Keratinocyte (primary cell): Measurements from ENCODE around the gene GALNT2. TPM values are rescaled to one million over a fixed set of nuclear protein-coding genes. Genes with fewer than 3 reads are reported as not detected.

Experiments used
- DNase-seq: peaks from one replicate; pipeline ENCODE4 v3.0.0-alpha.2; 2011; ENCODE audit warnings: low read depth, missing footprints, low spot score
- FAIRE-seq: peaks from 2 replicates; lab custom pipeline; 2011; peaks lifted over from hg19 to GRCh38; lab: Jason Lieb, UNC
- H2AFZ ChIP-seq: 2 replicates; pipeline ENCODE4 v1.6.0; 2012; ENCODE audit warnings: low read length, control low read depth, inconsistent platforms; ENCODE audit not compliant: control insufficient read depth
- H3K27ac ChIP-seq: 2 replicates; pipeline ENCODE4 v1.5.1; 2011; ENCODE audit warnings: low read length; ENCODE audit not compliant: control insufficient read depth, insufficient read depth
- H3K27me3 ChIP-seq: 3 replicates; pipeline ENCODE4 v1.6.0; 2011; ENCODE audit warnings: low read length; ENCODE audit not compliant: control insufficient read depth, insufficient read depth; ENCODE audit errors: extremely low read depth
- H3K36me3 ChIP-seq, 2 experiments: 2 replicates in 1 of 2; 3 replicates in 1 of 2; pipeline ENCODE4 v1.5.1; 2011; ENCODE audit warnings: low read length in 2 of 2, mild to moderate bottlenecking in 1 of 2; ENCODE audit not compliant: control insufficient read depth in 2 of 2, insufficient read depth in 2 of 2; ENCODE audit errors: extremely low read depth in 1 of 2
- H3K4me1 ChIP-seq: 3 replicates; pipeline ENCODE4 v1.5.1; 2011; ENCODE audit warnings: low read length; ENCODE audit not compliant: control insufficient read depth, insufficient read depth; ENCODE audit errors: extremely low read depth
- H3K4me2 ChIP-seq: 3 replicates; pipeline ENCODE4 v1.6.0; 2011; ENCODE audit warnings: low read depth, low read length; ENCODE audit not compliant: control insufficient read depth, insufficient read depth; ENCODE audit errors: extremely low read depth
- H3K4me3 ChIP-seq, 3 experiments: fragments of 200-600 bp in 1 of 3; sonication (generic) in 1 of 3; 2 replicates in 2 of 3; 3 replicates in 1 of 3; pipeline ENCODE4 v1.5.1; 2011 to 2016; ENCODE audit warnings: low read length in 3 of 3, mild to moderate bottlenecking in 3 of 3, control low read depth in 2 of 3, inconsistent platforms in 1 of 3, low read depth in 1 of 3, mixed read lengths in 1 of 3, mixed run types in 1 of 3, moderate library complexity in 1 of 3; ENCODE audit not compliant: control insufficient read depth in 2 of 3, insufficient read depth in 2 of 3; ENCODE audit errors: extremely low read depth in 1 of 3
- H3K79me2 ChIP-seq: 2 replicates; pipeline ENCODE4 v1.6.0; 2012; ENCODE audit warnings: low read length; ENCODE audit not compliant: control insufficient read depth, insufficient read depth
- H3K9ac ChIP-seq: 3 replicates; pipeline ENCODE4 v1.6.0; 2011; ENCODE audit warnings: low read length; ENCODE audit not compliant: control insufficient read depth, insufficient read depth; ENCODE audit errors: extremely low read depth
- H3K9me1 ChIP-seq: 3 replicates; pipeline ENCODE4 v1.6.0; 2011; ENCODE audit warnings: low read length; ENCODE audit not compliant: control insufficient read depth, insufficient read depth; ENCODE audit errors: extremely low read depth
- H3K9me3 ChIP-seq: 2 replicates; pipeline ENCODE4 v1.5.1; 2012; ENCODE audit warnings: low read depth, low read length; ENCODE audit not compliant: control insufficient read depth
- H4K20me1 ChIP-seq: 3 replicates; pipeline ENCODE4 v1.6.0; 2011; ENCODE audit warnings: low read length; ENCODE audit not compliant: control insufficient read depth, insufficient read depth; ENCODE audit errors: extremely low read depth
- CTCF ChIP-seq, 3 experiments: IDR thresholded peaks in 1 of 3; conservative IDR thresholded peaks in 1 of 3; optimal IDR thresholded peaks in 1 of 3; 2 replicates in 2 of 3; 3 replicates in 1 of 3; pipeline versions ENCODE3 to v1.5.1; 2011; ENCODE audit warnings: low read length in 3 of 3, mild to moderate bottlenecking in 3 of 3, moderate library complexity in 2 of 3, control low read depth in 1 of 3, inconsistent platforms in 1 of 3; ENCODE audit not compliant: insufficient read depth in 2 of 3; ENCODE audit errors: extremely low read depth in 1 of 3
- EZH2 ChIP-seq: IDR thresholded peaks from one replicate; pipeline ENCODE4 v1.6.1; 2012; ENCODE audit warnings: inconsistent platforms, mild to moderate bottlenecking, low read length, moderate library complexity
- dilution Hi-C: fragments of 300-500 bp; cut with MboI; formaldehyde crosslinking; loops from one replicate; pipeline ENCODE4 v1.7.0; 2020; ENCODE audit warnings: low sequenced_read_pairs; ENCODE audit not compliant: extremely low pct_ligation_motif_present
- polyA plus RNA-seq, 5 experiments: library from polyadenylated mRNA; depleted of rRNA in 3 of 5; stranded (reverse) in 3 of 5; stranded (forward) in 1 of 5; unstranded in 1 of 5; fragments of >200 nt; gene quantifications; 1 replicate in 1 of 5; 2 replicates in 3 of 5; 3 replicates in 1 of 5; pipeline versions ENCODE4 v1.2.1 to v1.2.3, GENCODE V29; 2011 to 2012; ENCODE audit warnings: missing spikeins in 2 of 5, low read depth in 1 of 5, low replicate concordance in 1 of 5

The GALNT2 gene
- polyA plus RNA-seq, 1 donor (not counting 4 experiments of a cell fraction or from before 2014, with no cell fraction given), result 61.7 TPM

GRCh38 chr1:230191855-230192254 is 124.8 kb downstream of the GALNT2 start:
- dilution Hi-C loops, result no loop called here
- no peak overlapping the region for H3K4me3 ChIP-seq
- peaks cover 60% of the 10 kb centered on the region for H3K79me2 ChIP-seq
- H3K36me3 ChIP-seq, result peaks cover 7 to 8% of the 10 kb centered on the region in 2 experiments
- H4K20me1 ChIP-seq, result peaks cover 2% of the 10 kb centered on the region
- no peak overlapping the region for H3K27ac ChIP-seq
- no peaks in the 10 kb centered on the region for H3K27me3 ChIP-seq
- H3K9me1 ChIP-seq, result peaks cover 8% of the 10 kb centered on the region
- DNase-seq (no peak), FAIRE-seq (no peak)
- H3K9me3 ChIP-seq, result no peaks in the 10 kb centered on the region
- no peaks in the 10 kb centered on the region for H3K4me1 ChIP-seq
- H3K9ac ChIP-seq, result no peak overlapping the region
- no peak overlapping the region for H2AFZ ChIP-seq
- no peak overlapping the region for H3K4me2 ChIP-seq
- TF ChIP-seq CTCF (optimal IDR thresholded peaks at IDR 0.05 in 1 of 3, IDR thresholded peaks at IDR 0.05 in 1 of 3, conservative IDR thresholded peaks at IDR 0.05 in 1 of 3; ENCODE audit: extremely low read depth in 1 of 3, insufficient read depth in 2 of 3, low read length in 3 of 3), result no peak
- TF ChIP-seq EZH2, result no peak

DNA sequence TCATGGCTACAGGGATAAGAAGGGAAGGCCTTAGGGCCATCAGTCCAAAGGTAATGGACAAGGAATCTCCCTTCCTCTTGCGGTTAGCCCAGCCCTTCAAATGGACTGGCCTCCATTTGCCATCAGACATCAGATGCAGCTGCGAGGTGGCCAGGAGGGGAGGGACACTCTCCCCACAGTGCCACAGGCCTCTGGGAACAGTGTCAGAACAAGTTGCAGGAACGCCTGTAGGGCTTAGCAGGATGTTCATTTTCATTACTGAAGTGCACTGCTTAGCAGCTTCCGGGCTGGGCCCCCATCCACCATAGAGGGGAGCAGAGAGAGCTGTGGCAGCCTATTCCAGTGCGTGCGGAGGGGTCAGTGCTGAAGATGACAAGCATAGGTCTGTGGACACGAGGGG is 127.5 kb downstream of the GALNT2 start:
- Histone ChIP-seq H4K20me1 (no peaks in the 10 kb centered on the region), H3K4me3 (no peak overlapping the region), H3K27ac (no peak overlapping the region), H3K27me3 (no peaks in the 10 kb centered on the region), H3K4me1 (no peaks in the 10 kb centered on the region), H3K4me2 (no peak overlapping the region), H3K36me3 (peaks cover 7 to 12% of the 10 kb centered on the region in 2 experiments), H3K79me2 (peaks cover 51% of the 10 kb centered on the region), H3K9me3 (no peaks in the 10 kb centered on the region), H2AFZ (no peak overlapping the region), H3K9me1 (peaks cover 4% of the 10 kb centered on the region), H3K9ac (no peak overlapping the region)
- no peak for TF ChIP-seq EZH2
- TF ChIP-seq CTCF (optimal IDR thresholded peaks at IDR 0.05 in 1 of 3, IDR thresholded peaks at IDR 0.05 in 1 of 3, conservative IDR thresholded peaks at IDR 0.05 in 1 of 3; ENCODE audit: extremely low read depth in 1 of 3, insufficient read depth in 2 of 3, low read length in 3 of 3), result no peak
- FAIRE-seq (no peak), DNase-seq (no peak)
- dilution Hi-C loops, result no loop called here
